A673 (cell line): ENCODE measurements around the gene CCDC137.

ENCODE experiments used
- CTCF ChIP-seq: fragments of 300-800, 200-600 bp; sonication (generic); conservative IDR thresholded peaks from 2 replicates; pipeline ENCODE4 v1.5.1; 2017; ENCODE audit warnings: low read depth, mild to moderate bottlenecking, antibody characterized with exemption, low read length, moderate library complexity, mixed read lengths
- EZH2 ChIP-seq: fragments of 200-600 bp; sonication (generic); IDR thresholded peaks from 2 replicates; pipeline ENCODE4 v1.6.1; 2017; ENCODE audit warnings: borderline replicate concordance, low read depth, mild to moderate bottlenecking, mixed read lengths, antibody characterized with exemption, low read length; ENCODE audit not compliant: poor library complexity, severe bottlenecking

GRCh38 chr17:81660441-81660840 lies 6.1 kb upstream of the CCDC137 start:
- TF ChIP-seq CTCF (no peak), EZH2 (no peak)
